ENCODE data around the gene ATE1.

DNA sequence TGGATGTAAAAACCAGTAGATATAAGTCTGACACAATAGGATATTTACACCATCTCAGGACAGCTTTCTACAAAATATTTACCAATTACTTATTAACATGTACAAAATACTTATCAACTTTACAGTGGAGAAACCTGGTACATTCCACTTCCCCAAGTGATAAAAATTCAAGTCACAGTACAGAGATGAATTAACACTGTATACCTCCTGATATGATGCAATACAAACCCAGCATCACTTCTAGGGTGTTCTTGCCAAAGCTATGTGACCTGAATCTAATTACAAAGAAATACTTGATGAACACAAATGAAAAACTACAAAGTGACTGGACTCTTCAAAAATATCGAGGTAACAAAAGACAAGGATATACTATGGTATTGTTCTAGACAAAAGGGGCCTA lies 173.2 kb downstream of the ATE1 start:
- TF ChIP-seq, protein P1, sequence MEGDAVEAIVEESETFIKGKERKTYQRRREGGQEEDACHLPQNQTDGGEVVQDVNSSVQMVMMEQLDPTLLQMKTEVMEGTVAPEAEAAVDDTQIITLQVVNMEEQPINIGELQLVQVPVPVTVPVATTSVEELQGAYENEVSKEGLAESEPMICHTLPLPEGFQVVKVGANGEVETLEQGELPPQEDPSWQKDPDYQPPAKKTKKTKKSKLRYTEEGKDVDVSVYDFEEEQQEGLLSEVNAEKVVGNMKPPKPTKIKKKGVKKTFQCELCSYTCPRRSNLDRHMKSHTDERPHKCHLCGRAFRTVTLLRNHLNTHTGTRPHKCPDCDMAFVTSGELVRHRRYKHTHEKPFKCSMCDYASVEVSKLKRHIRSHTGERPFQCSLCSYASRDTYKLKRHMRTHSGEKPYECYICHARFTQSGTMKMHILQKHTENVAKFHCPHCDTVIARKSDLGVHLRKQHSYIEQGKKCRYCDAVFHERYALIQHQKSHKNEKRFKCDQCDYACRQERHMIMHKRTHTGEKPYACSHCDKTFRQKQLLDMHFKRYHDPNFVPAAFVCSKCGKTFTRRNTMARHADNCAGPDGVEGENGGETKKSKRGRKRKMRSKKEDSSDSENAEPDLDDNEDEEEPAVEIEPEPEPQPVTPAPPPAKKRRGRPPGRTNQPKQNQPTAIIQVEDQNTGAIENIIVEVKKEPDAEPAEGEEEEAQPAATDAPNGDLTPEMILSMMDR (IDR thresholded peaks at IDR 0.05) = no peak
- TF ChIP-seq POLR2A (IDR thresholded peaks at IDR 0.05) = no peak

All from Peyer's patch (tissue), 4 donors.